Neural cell (in vitro differentiated cells): ENCODE data around the gene WDR20. TPM values are rescaled to one million over a fixed set of nuclear protein-coding genes. Genes with fewer than 3 reads are reported as not detected.

Experiments
- H2AFZ ChIP-seq: fragments of 200-600, 300-800 bp; sonication (generic), shearing (Covaris generic); 2 replicates; pipeline ENCODE4 v1.6.0; 2014; ENCODE audit warnings: low read depth, mild to moderate bottlenecking, antibody characterized with exemption, low read length, moderate library complexity
- H3F3A ChIP-seq: fragments of 200-600 bp; shearing (Covaris generic); 2 replicates; pipeline ENCODE4 v1.6.1; 2016; ENCODE audit warnings: mild to moderate bottlenecking, moderate library complexity, mixed read lengths, antibody characterized with exemption, low read length; ENCODE audit not compliant: insufficient read depth, poor library complexity, severe bottlenecking
- H3K27ac ChIP-seq: fragments of 200-600, 300-800 bp; sonication (generic), shearing (Covaris generic); 2 replicates; pipeline ENCODE4 v1.5.1; 2014; ENCODE audit warnings: mild to moderate bottlenecking, low read length, moderate library complexity
- H3K27me3 ChIP-seq: fragments of 300-800, 200-600 bp; sonication (generic), shearing (Covaris generic); 2 replicates; pipeline ENCODE4 v1.6.0; 2014; ENCODE audit warnings: mild to moderate bottlenecking, low read depth, low read length, moderate library complexity; ENCODE audit not compliant: insufficient read depth
- H3K36me3 ChIP-seq: fragments of 300-800, 200-600 bp; sonication (generic), shearing (Covaris generic); 2 replicates; pipeline ENCODE4 v1.5.1; 2014; ENCODE audit warnings: mild to moderate bottlenecking, antibody characterized with exemption, low read length, moderate library complexity; ENCODE audit not compliant: insufficient read depth
- H3K4me2 ChIP-seq: fragments of 300-800, 200-600 bp; sonication (generic), shearing (Covaris generic); 2 replicates; pipeline ENCODE4 v1.6.0; 2014; ENCODE audit warnings: mild to moderate bottlenecking, low read length
- H3K4me3 ChIP-seq: fragments of 300-800, 200-600 bp; sonication (generic), shearing (Covaris generic); 2 replicates; pipeline ENCODE4 v1.5.1; 2014; ENCODE audit warnings: mild to moderate bottlenecking, low read length, moderate library complexity
- H3K79me2 ChIP-seq: fragments of 200-600 bp; shearing (Covaris generic); replicated peaks from 2 replicates; pipeline ENCODE4 v1.6.0; 2014; ENCODE audit warnings: mild to moderate bottlenecking, low read length, moderate library complexity; ENCODE audit not compliant: insufficient read depth
- H3K9ac ChIP-seq: fragments of 300-800, 200-600 bp; sonication (generic), shearing (Covaris generic); 2 replicates; pipeline ENCODE4 v1.6.1; 2016; ENCODE audit warnings: mild to moderate bottlenecking, low read length, mixed read lengths
- H3K9me2 ChIP-seq: fragments of 200-600 bp; shearing (Covaris generic); 2 replicates; pipeline ENCODE4 v1.6.1; 2016; ENCODE audit warnings: mild to moderate bottlenecking, low read length, mixed read lengths; ENCODE audit not compliant: insufficient read depth
- H3K9me3 ChIP-seq: fragments of 200-600, 300-800 bp; sonication (generic), shearing (Covaris generic); 2 replicates; pipeline ENCODE4 v1.6.1; 2016; ENCODE audit warnings: mild to moderate bottlenecking, mixed run types, low read length, moderate library complexity, mixed read lengths
- H4K20me1 ChIP-seq: fragments of 200-600 bp; shearing (Covaris generic); 2 replicates; pipeline ENCODE4 v1.6.1; 2016; ENCODE audit warnings: mild to moderate bottlenecking, mixed run types; ENCODE audit not compliant: insufficient read depth
- CTCF ChIP-seq: fragments of 450-650 bp; IDR thresholded peaks from 2 replicates; pipeline ENCODE4 v1.5.1; 2014; ENCODE audit warnings: antibody characterized with exemption, mild to moderate bottlenecking, moderate library complexity; ENCODE audit not compliant: poor library complexity, severe bottlenecking
- EP300 ChIP-seq: fragments of 450-650 bp; conservative IDR thresholded peaks from 2 replicates; pipeline ENCODE4 v1.6.1; 2014; ENCODE audit warnings: antibody characterized with exemption, mild to moderate bottlenecking, moderate library complexity; ENCODE audit not compliant: poor library complexity, severe bottlenecking
- EZH2 ChIP-seq: fragments of 200-600, 300-800 bp; shearing (Covaris generic), sonication (generic); IDR thresholded peaks from 2 replicates; pipeline ENCODE4 v1.6.1; 2014; ENCODE audit warnings: antibody characterized with exemption, low read length, borderline replicate concordance, mild to moderate bottlenecking; ENCODE audit not compliant: insufficient read depth, poor library complexity, severe bottlenecking
- MXI1 ChIP-seq: fragments of 450-650 bp; conservative IDR thresholded peaks from 2 replicates; pipeline ENCODE4 v1.6.1; 2014; ENCODE audit warnings: antibody characterized with exemption, mild to moderate bottlenecking; ENCODE audit not compliant: poor library complexity, severe bottlenecking
- POLR2AphosphoS5 ChIP-seq: IDR thresholded peaks from 2 replicates; pipeline ENCODE4 v1.6.1; 2012
- RAD21 ChIP-seq: fragments of 450-650 bp; conservative IDR thresholded peaks from 2 replicates; pipeline ENCODE4 v1.6.1; 2014; ENCODE audit warnings: antibody characterized with exemption, mild to moderate bottlenecking, moderate library complexity
- REST ChIP-seq: IDR thresholded peaks from 2 replicates; pipeline ENCODE4 v1.6.1; 2012; ENCODE audit warnings: borderline replicate concordance
- SMC3 ChIP-seq: fragments of 450-650 bp; conservative IDR thresholded peaks from 2 replicates; pipeline ENCODE4 v1.6.1; 2014; ENCODE audit warnings: antibody characterized with exemption, mild to moderate bottlenecking, moderate library complexity; ENCODE audit not compliant: poor library complexity
- TAF1 ChIP-seq: IDR thresholded peaks from 2 replicates; pipeline ENCODE4 v1.6.1; 2012; ENCODE audit warnings: low read depth
- polyA plus RNA-seq: library from polyadenylated mRNA; depleted of rRNA; stranded (reverse); fragments of >200 nt; gene quantifications from 2 replicates; pipeline ENCODE4 v1.2.3, GENCODE V29; 2014

WDR20 gene
- polyA plus RNA-seq, 1 donor from 2014 or later: 28.6 TPM

- no peak overlapping the region for H3K9ac ChIP-seq
- H3K79me2 ChIP-seq: no peaks in the 10 kb centered on the region
- no peaks in the 10 kb centered on the region for H3F3A ChIP-seq
- no peak overlapping the region for H3K4me3 ChIP-seq
- TF ChIP-seq EP300 (no peak), SMC3 (no peak), POLR2AphosphoS5 (no peak), MXI1 (no peak), CTCF (no peak), REST (no peak), EZH2 (no peak), TAF1 (no peak), RAD21 (no peak)
- H3K27me3 ChIP-seq: no peaks in the 10 kb centered on the region
- H3K9me2 ChIP-seq: no peaks in the 10 kb centered on the region
- no peak overlapping the region for H2AFZ ChIP-seq
- H3K27ac ChIP-seq: no peak overlapping the region
- H4K20me1 ChIP-seq: no peaks in the 10 kb centered on the region
- no peak overlapping the region for H3K4me2 ChIP-seq
- no peaks in the 10 kb centered on the region for H3K9me3 ChIP-seq
- H3K36me3 ChIP-seq: peaks cover 7% of the 10 kb centered on the region
These were observed 61.6 kb downstream of the WDR20 start for GRCh38 chr14:102201353-102201738.

GRCh38 chr14:102201776-102202175 is 62.1 kb downstream of the WDR20 start:
- no peak overlapping the region for H3K4me2 ChIP-seq
- H3K4me3 ChIP-seq: no peak overlapping the region
- no peak for TF ChIP-seq RAD21
- no peak for TF ChIP-seq REST
- TF ChIP-seq SMC3: no peak
- TF ChIP-seq EP300: no peak
- no peak for TF ChIP-seq CTCF
- no peak for TF ChIP-seq MXI1
- TF ChIP-seq POLR2AphosphoS5: no peak
- TF ChIP-seq EZH2: no peak
- no peak for TF ChIP-seq TAF1
- H3K27ac ChIP-seq: no peak overlapping the region
- H2AFZ ChIP-seq: no peak overlapping the region
- H3K9me3 ChIP-seq: no peaks in the 10 kb centered on the region
- H4K20me1 ChIP-seq: no peaks in the 10 kb centered on the region
- no peak overlapping the region for H3K9ac ChIP-seq
- H3K27me3 ChIP-seq: no peaks in the 10 kb centered on the region
- no peaks in the 10 kb centered on the region for H3K9me2 ChIP-seq
- no peaks in the 10 kb centered on the region for H3F3A ChIP-seq
- H3K36me3 ChIP-seq: peaks cover 7% of the 10 kb centered on the region
- no peaks in the 10 kb centered on the region for H3K79me2 ChIP-seq
